ENCODE results near the gene LONP2.

Gene LONP2

GRCh38 chr16:48252013-48252412 lies 7.9 kb downstream of the LONP2 start:
- H3K4me3 ChIP-seq (ENCODE audit: low read length) = no peak overlapping the region
- no peak for DNase-seq (ENCODE audit: low read depth)
- TF ChIP-seq, protein P1, sequence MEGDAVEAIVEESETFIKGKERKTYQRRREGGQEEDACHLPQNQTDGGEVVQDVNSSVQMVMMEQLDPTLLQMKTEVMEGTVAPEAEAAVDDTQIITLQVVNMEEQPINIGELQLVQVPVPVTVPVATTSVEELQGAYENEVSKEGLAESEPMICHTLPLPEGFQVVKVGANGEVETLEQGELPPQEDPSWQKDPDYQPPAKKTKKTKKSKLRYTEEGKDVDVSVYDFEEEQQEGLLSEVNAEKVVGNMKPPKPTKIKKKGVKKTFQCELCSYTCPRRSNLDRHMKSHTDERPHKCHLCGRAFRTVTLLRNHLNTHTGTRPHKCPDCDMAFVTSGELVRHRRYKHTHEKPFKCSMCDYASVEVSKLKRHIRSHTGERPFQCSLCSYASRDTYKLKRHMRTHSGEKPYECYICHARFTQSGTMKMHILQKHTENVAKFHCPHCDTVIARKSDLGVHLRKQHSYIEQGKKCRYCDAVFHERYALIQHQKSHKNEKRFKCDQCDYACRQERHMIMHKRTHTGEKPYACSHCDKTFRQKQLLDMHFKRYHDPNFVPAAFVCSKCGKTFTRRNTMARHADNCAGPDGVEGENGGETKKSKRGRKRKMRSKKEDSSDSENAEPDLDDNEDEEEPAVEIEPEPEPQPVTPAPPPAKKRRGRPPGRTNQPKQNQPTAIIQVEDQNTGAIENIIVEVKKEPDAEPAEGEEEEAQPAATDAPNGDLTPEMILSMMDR (conservative IDR thresholded peaks at IDR 0.05; ENCODE audit: low read length) = no peak

DNA sequence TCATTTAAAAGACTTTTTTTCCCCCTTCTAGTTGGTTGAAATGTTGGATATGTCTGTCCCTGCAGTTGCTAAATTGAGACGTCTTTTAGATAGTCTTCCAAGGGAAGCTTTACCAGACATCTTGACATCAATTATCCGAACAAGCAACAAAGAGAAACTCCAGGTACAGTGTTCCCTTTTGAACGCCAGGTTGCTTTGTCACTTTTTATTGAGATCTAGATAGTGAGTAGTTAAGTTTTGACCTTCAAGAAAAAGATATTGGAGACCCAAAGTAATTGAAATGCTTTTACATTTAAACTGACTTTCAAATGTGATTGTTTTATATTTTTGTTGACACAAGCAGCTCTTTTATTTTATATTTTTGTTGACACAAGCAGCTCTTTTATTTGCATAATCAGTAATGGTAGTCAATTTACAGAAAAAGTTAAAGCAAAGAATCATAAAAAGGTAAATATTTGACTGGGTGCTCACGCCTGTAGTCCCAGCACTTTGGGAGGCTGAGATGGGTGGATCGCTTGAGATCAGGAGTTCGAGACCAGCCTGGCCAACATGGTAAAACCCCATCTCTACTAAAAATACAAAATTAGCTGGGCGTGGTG lies 12.6 kb downstream of the LONP2 start:
- TF ChIP-seq, protein P1 (conservative IDR thresholded peaks at IDR 0.05; ENCODE audit: low read length) = no peak
- H3K4me3 ChIP-seq (ENCODE audit: low read length) = no peak overlapping the region
- DNase-seq (ENCODE audit: low read depth) = no peak

- DNase-seq (ENCODE audit: low read depth) = no peak
- no peak overlapping the region for H3K4me3 ChIP-seq (ENCODE audit: low read length)
- TF ChIP-seq, protein P1 (conservative IDR thresholded peaks at IDR 0.05; ENCODE audit: low read length) = no peak
These were observed 17.5 kb downstream of the LONP2 start for GRCh38 chr16:48261569-48261968.

- no peak for DNase-seq (ENCODE audit: low read depth)
- TF ChIP-seq, protein P1 (conservative IDR thresholded peaks at IDR 0.05; ENCODE audit: low read length) = no peak
- H3K4me3 ChIP-seq (ENCODE audit: low read length) = no peak overlapping the region
These were observed 18.5 kb downstream of the LONP2 start for GRCh38 chr16:48262631-48263030.

DNA sequence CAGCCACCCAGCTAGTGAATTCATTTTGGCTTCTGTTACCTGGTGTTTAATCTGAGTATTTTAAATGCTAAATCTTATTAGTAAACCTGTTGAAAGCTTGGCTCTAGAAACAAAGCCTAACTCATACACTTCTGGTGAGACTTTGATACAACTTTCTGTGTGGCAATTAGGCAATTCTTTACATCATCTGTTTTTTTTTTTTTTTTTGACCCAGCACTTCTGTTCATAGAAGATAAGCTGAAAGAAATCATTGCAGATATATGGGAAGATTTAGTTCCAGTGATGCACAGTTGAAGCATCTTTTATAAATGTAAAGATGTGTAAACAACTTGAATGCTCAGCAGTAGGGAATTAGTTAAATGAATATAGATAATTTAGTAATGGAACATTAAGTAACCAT lies 24.9 kb downstream of the LONP2 start:
- DNase-seq (ENCODE audit: low read depth) = no peak
- no peak overlapping the region for H3K4me3 ChIP-seq (ENCODE audit: low read length)
- TF ChIP-seq, protein P1 (conservative IDR thresholded peaks at IDR 0.05; ENCODE audit: low read length) = no peak

GRCh38 chr16:48271728-48272127 lies 27.6 kb downstream of the LONP2 start:
- TF ChIP-seq, protein P1 (conservative IDR thresholded peaks at IDR 0.05; ENCODE audit: low read length) = peak; percentile 35; the same call in 1 of the 2 replicates
- peak; percentile 18 for DNase-seq (ENCODE audit: low read depth)
- no peak overlapping the region for H3K4me3 ChIP-seq (ENCODE audit: low read length)

GRCh38 chr16:48272837-48273421 lies 28.8 kb downstream of the LONP2 start:
- TF ChIP-seq, protein P1 (conservative IDR thresholded peaks at IDR 0.05; ENCODE audit: low read length) = no peak
- H3K4me3 ChIP-seq (ENCODE audit: low read length) = no peak overlapping the region
- no peak for DNase-seq (ENCODE audit: low read depth)

Measured in AG10803 (cell line).